Amygdala (tissue), 56 donors: ENCODE results near the gene ZFAND3.
A peak's percentile ranks its signal among the peaks of the same experiment; 100 is the strongest.

Experiments used
- DNase-seq, 56 donors: peaks; one replicate each; lab custom pipeline; 2025; lab: John Stamatoyannopoulos, UW

The ZFAND3 gene

GRCh38 chr6:37826188-37826587 is 6.7 kb downstream of the ZFAND3 start:
- DNase-seq = no peak

GRCh38 chr6:37826993-37827392 is 7.5 kb downstream of the ZFAND3 start:
- no peak for DNase-seq

- DNase-seq = no peak
These were observed 8.2 kb downstream of the ZFAND3 start for GRCh38 chr6:37827603-37828265.

GRCh38 chr6:37830225-37830624 is 10.7 kb downstream of the ZFAND3 start:
- DNase-seq = no peak

- DNase-seq = no peak
These were observed 11.9 kb downstream of the ZFAND3 start for GRCh38 chr6:37831457-37831856.

GRCh38 chr6:37835923-37836322 is 16.4 kb downstream of the ZFAND3 start:
- DNase-seq = no peak

GRCh38 chr6:37838219-37838921 is 18.8 kb downstream of the ZFAND3 start:
- no peak for DNase-seq

- DNase-seq = peak in 1 of 56 donors; percentile 2
These were observed 20.8 kb downstream of the ZFAND3 start for GRCh38 chr6:37840143-37840939.

GRCh38 chr6:37840940-37841300 is 21.4 kb downstream of the ZFAND3 start:
- no peak for DNase-seq

- DNase-seq = no peak
These were observed 25.7 kb downstream of the ZFAND3 start for GRCh38 chr6:37845026-37845911.

- no peak for DNase-seq
These were observed 26.4 kb downstream of the ZFAND3 start for GRCh38 chr6:37845930-37846329.

GRCh38 chr6:37847704-37848103 is 28.2 kb downstream of the ZFAND3 start:
- no peak for DNase-seq

GRCh38 chr6:37848371-37848770 is 28.8 kb downstream of the ZFAND3 start:
- no peak for DNase-seq

GRCh38 chr6:37850260-37850659 is 30.7 kb downstream of the ZFAND3 start:
- DNase-seq = no peak

- DNase-seq = no peak
These were observed 31.3 kb downstream of the ZFAND3 start for GRCh38 chr6:37850728-37851285.

- DNase-seq = no peak
These were observed 32.5 kb downstream of the ZFAND3 start for GRCh38 chr6:37851997-37852524.

- no peak for DNase-seq
These were observed 36.8 kb downstream of the ZFAND3 start for GRCh38 chr6:37856285-37856684.

GRCh38 chr6:37858363-37858762 is 38.8 kb downstream of the ZFAND3 start:
- DNase-seq = no peak

GRCh38 chr6:37860226-37860839 is 40.8 kb downstream of the ZFAND3 start:
- peak in 1 of 56 donors; percentile 28 for DNase-seq
